Activated effector memory CD4-positive, alpha-beta T cell treated with anti-CD3 and anti-CD28 coated beads, Interleukin-2, amount 50 U/mL, for 16 hours (primary cell): ENCODE measurements around the gene TSPY1.
A peak's percentile ranks its signal among the peaks of the same experiment; 100 is the strongest.
"Not testable (repeated sequence)": the region's sequence is repeated elsewhere in the genome, so short reads cannot be mapped to it uniquely, and the experiment has no call there.

Experiments used
- DNase-seq: peaks from one replicate; pipeline ENCODE4 v3.0.0-alpha.2; 2020

Gene TSPY1, protein sequence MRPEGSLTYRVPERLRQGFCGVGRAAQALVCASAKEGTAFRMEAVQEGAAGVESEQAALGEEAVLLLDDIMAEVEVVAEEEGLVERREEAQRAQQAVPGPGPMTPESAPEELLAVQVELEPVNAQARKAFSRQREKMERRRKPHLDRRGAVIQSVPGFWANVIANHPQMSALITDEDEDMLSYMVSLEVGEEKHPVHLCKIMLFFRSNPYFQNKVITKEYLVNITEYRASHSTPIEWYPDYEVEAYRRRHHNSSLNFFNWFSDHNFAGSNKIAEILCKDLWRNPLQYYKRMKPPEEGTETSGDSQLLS

DNA sequence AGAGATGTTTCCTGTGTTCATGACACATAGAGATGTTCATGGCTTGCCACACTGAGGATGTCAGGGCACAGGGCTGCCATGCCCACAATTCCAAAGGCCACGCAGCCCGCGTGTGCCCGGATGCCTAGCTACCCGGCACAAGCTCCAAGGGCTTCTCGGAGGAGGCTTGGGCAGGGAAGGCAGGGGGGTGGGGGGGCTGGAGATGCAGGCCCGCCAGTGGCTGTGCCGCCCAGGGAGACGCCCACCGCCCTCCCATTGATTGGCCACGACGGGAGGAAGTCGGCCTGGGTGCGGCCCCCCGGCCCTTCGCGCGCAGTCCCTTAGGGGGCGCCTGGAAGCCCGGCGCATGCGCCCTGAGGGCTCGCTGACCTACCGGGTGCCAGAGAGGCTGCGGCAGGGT lies at the start of gene TSPY1:
Gene TSPY1 (plus strand): TSS at position 301 of the 400 bp plus-strand sequence. CDS start 46 bp downstream, at position 347.
- DNase-seq = not testable (repeated sequence)

DNA sequence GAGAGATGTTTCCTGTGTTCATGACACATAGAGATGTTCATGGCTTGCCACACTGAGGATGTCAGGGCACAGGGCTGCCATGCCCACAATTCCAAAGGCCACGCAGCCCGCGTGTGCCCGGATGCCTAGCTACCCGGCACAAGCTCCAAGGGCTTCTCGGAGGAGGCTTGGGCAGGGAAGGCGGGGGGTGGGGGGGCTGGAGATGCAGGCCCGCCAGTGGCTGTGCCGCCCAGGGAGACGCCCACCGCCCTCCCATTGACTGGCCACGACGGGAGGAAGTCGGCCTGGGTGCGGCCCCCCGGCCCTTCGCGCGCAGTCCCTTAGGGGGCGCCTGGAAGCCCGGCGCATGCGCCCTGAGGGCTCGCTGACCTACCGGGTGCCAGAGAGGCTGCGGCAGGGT lies 20.2 kb downstream of the TSPY1 start, which contains the start of gene TSPY9:
Gene TSPY9 (plus strand): TSS at position 301 of the 400 bp plus-strand sequence. CDS start 46 bp downstream, at position 347.
- DNase-seq = not testable (repeated sequence)

DNA sequence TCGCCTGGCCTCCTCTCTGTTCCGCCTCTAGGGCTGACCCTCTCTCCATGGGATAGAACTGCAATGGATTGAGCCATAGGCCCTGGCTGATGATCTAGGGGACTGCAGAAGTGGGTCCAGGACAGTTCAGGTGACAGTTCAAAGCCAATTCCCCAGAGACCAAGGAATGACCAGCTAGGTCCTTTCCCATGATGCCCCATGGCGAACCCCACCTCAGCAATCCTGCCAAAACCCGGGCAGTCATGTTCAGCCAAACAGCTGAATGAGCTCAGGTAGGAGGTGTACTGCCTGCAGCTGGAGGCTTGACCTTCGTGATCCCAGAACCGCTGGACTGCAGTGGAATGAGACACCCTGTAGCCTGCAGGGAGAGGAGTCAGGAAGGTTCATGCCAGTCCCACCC lies 37.6 kb downstream of the TSPY1 start:
- DNase-seq = peak; percentile 63

DNA sequence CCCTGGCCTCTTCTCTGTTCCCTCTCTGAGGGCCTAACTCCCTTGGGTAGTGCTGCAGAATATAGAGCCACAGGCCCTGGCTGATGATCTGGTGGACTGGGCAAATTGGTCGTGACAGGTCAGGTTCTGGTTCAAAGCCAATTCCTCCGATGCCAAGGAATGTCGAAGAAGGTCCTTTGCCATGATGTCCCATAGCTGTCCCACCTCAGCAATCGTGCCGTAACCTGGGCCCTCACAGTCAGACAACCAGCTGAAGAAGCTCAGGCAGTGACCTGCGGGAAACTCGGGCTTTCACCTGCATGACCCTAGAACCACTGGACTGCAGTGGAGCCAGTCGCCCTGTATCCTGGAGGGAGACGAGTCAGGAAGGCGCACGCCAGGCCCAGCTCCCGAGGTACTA lies 49.5 kb downstream of the TSPY1 start:
- not testable (repeated sequence) for DNase-seq
